MM.1S (cell line): ENCODE measurements around the gene WDR45B.

Experiments used
- CTCF ChIP-seq: fragments of 300-600 bp; sonication (generic); IDR thresholded peaks from 2 replicates; pipeline ENCODE4 v1.5.1; 2016; ENCODE audit warnings: antibody characterized with exemption, low read length, mixed read lengths
- EZH2 ChIP-seq: fragments of 300-600 bp; sonication (generic); optimal IDR thresholded peaks from 2 replicates; pipeline ENCODE3; 2017; ENCODE audit warnings: low read depth, mild to moderate bottlenecking, antibody characterized with exemption, low read length, mixed read lengths

GRCh38 chr17:82629748-82630147 lies 18.5 kb downstream of the WDR45B start:
- TF ChIP-seq CTCF (no peak), EZH2 (no peak)
